ENCODE measurements around the gene TTC38.
A peak's percentile ranks its signal among the peaks of the same experiment; 100 is the strongest.

TTC38 gene

DNA sequence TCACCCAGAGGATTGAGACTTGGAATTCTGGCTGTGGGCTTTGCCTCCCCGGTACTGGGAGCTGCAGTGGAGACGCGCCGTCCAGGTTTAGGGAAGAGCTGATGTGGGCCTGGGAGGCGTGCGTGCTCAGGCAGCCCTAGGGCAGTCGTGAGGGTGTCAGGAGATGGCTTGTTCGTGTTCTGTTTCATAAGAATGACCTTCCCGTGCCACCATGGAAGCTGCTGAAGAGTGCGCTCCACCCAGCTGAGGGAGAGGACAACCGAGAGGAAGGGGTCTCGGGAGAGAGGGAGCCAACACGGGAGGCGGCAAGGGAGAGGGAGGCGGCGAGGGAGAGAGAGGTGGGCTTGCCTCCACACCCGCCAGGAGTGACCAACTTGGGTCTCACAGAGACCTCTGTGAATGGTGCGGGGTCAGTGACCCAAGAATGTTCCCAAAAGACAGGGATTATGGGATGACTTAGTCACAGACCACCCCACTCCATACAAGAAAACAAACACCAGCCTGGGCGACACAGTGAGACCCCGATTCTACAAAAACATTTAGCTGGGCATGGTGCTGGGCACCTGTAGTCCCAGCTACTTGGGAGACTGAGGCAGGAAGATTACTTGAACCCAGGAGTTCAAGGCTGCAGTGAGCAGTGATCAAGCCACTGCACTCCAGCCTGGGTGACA, 53.0 kb downstream of the TTC38 start:
- no peak for FAIRE-seq
- no peak for DNase-seq (ENCODE audit: extremely low spot score, insufficient read length, low read depth)

- no peak for FAIRE-seq
Observed at GRCh38 chr22:46322711-46323110, 54.9 kb downstream of the TTC38 start.

DNA sequence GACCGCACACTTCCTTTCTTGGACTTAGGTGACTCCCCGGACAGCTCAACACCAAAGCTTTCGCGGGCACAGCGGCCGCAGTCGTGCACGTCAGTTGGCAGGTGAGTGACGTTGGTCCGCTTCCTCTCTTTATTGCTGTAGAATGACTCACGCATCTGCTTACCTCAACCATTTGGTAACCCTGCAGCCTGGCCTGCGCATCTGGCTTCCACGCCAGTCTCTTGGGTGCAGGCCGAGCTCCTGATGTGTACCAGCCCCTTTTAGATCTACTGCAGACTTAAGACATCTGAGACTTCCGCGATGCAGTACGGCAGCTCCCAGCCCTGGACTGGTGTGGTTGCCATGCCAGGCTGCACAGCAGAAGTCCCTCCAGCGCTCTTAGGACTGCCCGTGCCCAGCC, 55.4 kb downstream of the TTC38 start:
- FAIRE-seq (no peak), DNase-seq (ENCODE audit: extremely low spot score, insufficient read length, low read depth) (no peak)

More at GRCh38 chr22:46322711-46323110, 54.9 kb downstream of the TTC38 start:
- DNase-seq (ENCODE audit: extremely low spot score, insufficient read length, low read depth): no peak

DNA sequence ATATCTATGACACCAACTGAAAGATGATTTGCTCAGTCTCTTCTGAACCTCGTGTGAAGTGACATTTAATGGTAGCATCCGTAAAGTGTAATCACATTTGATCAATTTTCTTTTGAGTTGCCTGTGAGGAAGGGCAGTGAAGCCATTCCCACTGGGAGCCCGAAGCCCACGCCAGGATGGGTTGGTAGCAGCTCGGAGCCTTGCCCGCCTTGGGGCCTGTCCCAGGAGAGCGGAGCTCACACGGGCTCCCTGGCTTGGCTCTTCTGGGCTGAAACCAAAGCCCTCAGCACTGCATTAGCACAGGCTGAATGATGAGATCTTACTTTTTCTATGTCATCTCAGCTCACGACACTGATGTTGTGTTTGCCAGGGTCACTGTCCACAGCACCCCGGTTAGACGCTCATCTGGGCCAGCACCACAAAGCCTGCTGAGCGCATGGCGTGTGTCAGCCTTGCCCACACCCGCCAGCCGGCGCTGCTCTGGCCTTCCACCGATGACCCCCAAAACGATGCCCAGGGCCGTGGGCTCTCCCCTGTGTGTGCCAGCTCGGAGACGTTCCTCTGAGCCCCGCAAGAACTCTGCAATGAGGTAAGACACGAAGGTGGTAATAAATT, 58.4 kb downstream of the TTC38 start:
- no peak for DNase-seq (ENCODE audit: extremely low spot score, insufficient read length, low read depth)
- no peak for FAIRE-seq

- no peak for DNase-seq (ENCODE audit: extremely low spot score, insufficient read length, low read depth)
- no peak for FAIRE-seq
Observed at GRCh38 chr22:46327691-46328465, 60.1 kb downstream of the TTC38 start.

DNA sequence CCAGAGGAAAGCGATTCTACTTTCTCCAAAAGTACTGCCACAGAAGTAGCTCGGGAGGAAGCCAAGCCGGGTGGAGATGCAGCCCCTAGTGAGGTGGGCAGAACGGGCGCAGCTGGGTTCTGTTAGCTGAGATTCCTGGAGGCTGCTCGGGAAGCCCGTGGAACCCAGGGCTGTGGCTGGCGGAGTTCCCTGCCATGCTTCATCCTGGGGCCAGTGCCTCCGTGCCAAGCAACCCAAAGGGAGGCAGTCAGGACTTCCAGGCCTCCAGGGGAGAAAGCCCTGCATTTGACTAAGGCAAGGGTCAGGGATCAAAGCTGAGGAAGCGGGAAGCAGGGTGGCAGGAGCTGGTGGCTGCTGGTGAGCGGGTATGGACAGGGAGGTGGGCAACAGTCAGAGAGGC, 61.0 kb downstream of the TTC38 start:
- DNase-seq (ENCODE audit: extremely low spot score, insufficient read length, low read depth) (no peak), FAIRE-seq (no peak)

DNA sequence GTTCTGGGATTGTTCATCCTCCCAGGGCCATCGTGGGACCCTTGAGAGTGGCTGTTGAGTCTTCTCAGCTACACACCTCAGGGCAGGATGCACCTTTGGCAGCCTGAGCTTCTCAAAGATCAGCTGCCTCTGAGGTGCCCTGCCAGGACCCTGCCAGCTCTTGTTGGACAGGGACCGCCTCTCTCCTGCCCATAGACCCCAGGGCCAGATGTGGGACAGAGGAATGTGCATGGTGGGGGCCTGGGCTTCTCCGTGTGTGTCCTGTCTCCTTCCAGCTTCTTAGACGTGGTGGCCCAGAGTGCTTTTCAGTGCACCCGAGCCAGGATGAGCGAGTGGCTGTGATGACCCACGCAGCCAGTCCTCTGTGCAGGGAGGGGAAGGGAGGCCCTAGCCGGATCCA, 61.8 kb downstream of the TTC38 start:
- FAIRE-seq (no peak), DNase-seq (ENCODE audit: extremely low spot score, insufficient read length, low read depth) (no peak)

DNA sequence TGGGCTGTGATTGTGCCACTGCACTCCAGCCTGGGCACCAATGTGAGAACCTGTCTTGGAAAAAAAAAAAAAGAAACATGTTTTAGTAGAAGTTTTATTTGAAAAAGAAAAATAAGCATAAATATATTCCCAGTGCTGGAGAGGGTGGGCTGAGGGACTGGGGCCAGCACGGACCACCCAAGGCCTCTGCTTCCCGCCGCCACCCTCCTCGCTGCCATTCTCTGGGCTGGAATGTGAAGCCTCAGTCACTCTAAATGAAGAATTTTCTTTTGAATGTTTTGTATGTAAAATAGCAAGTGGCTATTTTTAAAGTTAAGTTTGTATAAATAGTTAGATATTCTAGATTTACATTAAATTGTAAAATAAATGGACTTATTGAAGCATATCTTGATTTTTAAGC, 62.6 kb downstream of the TTC38 start:
- no peak for DNase-seq (ENCODE audit: extremely low spot score, insufficient read length, low read depth)
- FAIRE-seq: no peak

- DNase-seq (ENCODE audit: extremely low spot score, insufficient read length, low read depth) (no peak), FAIRE-seq (no peak)
Observed at GRCh38 chr22:46331496-46331895, 63.7 kb downstream of the TTC38 start.

DNA sequence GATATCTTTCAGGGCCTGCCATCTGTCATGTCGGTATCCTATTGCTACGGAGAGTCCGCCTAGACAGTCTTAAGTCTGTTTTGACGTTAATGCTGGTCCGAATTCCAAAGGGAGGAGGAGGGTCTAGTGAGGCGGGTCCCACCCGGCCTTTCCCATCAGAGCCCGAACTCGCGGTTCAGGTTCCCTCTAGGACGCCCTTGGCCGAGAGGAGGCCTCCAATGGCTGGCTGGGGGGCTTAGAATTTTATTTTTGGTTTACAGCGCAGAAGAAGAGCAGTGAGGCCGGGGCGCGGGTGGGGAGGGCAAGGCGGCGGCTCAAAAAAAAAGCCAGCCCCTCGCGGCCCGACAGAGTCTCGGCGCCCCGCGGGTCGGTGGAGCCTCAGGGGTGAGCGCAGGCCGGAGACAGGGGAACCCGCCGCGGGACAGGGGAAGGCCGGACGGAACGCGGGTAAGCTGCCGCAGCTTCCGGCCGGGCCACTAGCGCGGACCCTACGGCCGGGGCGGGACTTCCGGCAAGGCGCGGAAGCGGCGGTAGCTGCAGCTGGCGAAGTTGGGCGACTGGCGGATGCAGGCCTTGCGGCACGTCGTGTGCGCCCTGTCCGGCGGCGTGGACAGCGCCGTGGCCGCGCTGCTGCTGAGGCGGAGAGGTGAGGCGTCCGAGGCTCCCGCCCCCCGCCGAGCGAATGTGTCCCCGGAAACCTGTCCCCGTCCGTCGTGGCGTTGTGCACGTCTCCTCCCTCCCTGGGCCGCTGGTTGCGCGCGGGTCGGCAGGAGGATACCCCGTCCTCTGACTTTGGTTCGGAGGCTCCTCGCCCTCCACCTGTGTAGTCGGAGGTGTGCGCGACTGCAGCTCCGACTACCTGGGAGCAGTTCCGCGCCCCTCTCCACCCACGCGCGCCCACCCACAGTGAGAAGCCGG, 67.7 kb downstream of the TTC38 start, which contains the start of gene TRMU:
TRMU (plus strand) TSS at position 514 of the 918 bp plus-strand sequence; CDS start at position 565, 51 bp downstream.
- peak; percentile 98 for DNase-seq (ENCODE audit: extremely low spot score, insufficient read length, low read depth)
- FAIRE-seq: peak; percentile 85

- FAIRE-seq (no peak), DNase-seq (ENCODE audit: extremely low spot score, insufficient read length, low read depth) (no peak)
Observed at GRCh38 chr22:46336119-46337078, 68.6 kb downstream of the TTC38 start.

DNA sequence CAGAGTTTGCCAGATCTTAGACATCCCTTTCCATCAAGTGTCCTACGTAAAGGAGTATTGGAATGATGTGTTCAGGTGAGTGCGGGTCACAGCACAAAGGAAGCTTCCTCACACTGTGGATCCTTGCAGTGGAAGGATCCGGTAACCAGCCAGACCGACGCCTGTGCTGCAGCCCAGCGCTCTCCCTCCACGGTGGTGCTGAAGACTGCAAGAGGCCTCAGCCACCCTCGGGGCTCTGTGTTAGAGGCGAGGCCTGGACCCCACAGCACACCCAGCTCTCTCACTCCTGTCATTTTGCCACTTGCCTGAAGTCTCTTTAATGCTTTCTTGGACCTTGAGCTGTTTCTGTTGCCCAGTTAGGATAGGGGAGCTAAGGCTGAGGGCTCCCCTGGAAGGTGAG, 70.1 kb downstream of the TTC38 start:
- FAIRE-seq (no peak), DNase-seq (ENCODE audit: extremely low spot score, insufficient read length, low read depth) (no peak)

GRCh38 chr22:46338636-46339035, 70.8 kb downstream of the TTC38 start:
- DNase-seq (ENCODE audit: extremely low spot score, insufficient read length, low read depth) (no peak), FAIRE-seq (no peak)

- DNase-seq (ENCODE audit: extremely low spot score, insufficient read length, low read depth) (no peak), FAIRE-seq (no peak)
Observed at GRCh38 chr22:46339956-46340355, 72.1 kb downstream of the TTC38 start.

GRCh38 chr22:46340676-46341075, 72.9 kb downstream of the TTC38 start:
- FAIRE-seq: no peak
- DNase-seq (ENCODE audit: extremely low spot score, insufficient read length, low read depth): no peak
